HG03095 (cell line): ENCODE results near the gene PRKCA.

ENCODE experiments used
- ATAC-seq: cut with Tn5 transposase; IDR thresholded peaks from one replicate; pipeline ENCODE4 v1.9.1; 2021; ENCODE audit warnings: moderate library complexity; ENCODE audit not compliant: unreplicated experiment

PRKCA gene

DNA sequence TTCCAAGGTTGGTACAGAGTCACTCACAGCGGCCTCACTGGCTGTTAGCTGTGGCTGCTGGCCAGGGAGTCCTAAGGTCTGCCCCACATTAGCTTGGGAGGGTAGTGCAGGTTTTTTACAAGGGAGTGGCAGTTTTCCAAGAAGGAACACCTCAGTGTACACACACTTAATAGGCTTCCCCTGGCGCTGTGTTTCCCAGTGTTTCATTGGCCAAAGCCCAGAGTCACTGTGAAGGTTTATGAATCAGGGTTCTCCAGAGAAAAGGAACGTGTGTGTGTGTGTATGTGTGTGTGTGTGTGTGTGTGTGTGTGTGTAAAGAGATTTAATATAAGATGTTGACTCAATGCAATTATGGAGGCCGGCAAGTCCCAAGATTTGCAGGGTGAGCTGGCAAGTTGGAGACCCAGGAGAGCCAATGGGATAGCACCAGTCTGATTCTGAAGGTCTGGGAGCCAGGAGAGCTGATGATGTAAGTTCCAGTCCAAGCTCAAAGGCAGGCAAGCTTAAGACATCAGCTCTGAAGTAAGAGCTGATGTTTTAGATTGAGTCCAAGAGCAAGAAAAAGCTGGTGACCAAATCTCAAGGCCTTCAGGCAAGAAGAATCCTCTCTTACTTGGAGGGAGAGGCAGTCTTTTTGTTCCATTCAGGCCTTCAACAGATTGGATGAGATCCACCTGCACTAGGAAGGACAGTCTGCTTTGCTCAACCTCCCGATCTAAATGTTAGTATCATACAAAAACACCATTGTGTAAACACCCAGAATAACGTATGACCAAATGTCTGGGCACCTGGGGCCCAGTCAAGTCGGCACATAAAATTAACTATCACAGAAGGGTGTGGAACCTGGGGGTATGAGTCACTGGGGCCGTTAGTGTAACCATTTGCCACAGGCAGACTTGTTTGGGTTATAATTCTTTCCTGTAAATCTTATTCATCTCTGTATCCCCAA lies 206.8 kb downstream of the PRKCA start:
- no peak for ATAC-seq

DNA sequence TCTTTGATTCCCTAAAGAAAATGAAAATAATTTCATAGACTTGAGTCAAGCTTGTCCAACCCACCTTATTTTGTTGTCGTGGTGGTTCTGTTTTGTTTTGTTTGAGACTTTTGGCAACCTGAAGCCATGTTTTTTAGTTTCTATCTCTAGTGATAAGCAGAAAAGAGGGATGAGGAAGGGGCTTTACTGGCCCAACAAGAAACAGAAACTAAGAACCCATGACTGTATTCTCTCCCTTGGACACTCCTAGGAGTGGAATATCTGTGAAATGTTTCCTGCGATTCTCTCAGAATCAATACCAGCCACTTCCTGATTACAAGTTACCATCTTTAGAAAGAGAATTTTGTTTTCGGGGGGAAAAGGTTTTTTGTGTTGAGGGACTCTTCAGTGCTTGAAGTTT lies 207.5 kb downstream of the PRKCA start:
- no peak for ATAC-seq

DNA sequence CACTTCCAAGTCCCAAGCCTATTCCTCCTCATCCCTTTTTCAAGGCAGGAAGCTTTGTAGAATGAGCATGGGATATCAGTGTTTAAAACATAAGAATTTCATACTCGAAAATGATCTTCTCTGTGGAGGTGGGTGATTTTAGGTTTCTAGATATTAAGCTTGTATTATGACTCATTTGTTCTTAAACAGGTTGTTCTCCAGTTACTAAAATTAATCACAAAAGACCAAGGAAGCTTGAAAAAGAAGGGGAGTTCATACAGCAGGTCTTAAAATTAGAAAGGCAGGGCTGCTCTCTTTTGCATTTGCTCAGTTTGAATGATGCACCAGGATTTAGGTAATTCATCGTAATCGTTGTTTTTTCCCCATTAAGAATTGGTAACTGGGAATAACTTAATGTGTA lies 208.7 kb downstream of the PRKCA start:
- ATAC-seq: no peak

DNA sequence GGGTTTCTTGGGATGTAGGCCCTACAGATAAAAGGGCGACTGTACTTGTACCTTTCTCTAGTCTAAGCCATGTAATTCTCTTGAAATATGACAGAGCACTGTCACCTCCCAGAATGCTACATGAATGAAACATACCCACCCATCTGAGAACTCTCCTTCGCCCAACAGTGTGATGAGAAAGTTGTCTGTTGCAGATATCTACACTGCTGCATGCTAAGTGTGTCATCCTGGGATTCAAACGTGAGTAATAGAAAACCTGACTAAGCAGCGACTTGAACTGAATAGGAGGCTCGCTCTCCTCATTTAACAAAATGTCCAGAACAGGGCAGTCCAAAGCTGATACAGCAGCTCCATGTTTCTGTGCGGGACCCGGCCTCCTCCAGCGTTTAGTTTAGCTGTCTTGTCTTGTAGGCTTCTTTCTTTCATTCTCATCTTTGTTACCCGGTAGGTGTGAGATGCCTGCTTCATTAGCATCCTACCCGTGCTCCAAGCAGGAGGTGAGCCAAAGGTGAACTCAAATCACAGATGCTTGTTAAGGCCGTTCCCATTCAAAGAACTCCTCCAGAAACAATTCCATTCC lies 211.9 kb downstream of the PRKCA start:
- ATAC-seq: no peak

DNA sequence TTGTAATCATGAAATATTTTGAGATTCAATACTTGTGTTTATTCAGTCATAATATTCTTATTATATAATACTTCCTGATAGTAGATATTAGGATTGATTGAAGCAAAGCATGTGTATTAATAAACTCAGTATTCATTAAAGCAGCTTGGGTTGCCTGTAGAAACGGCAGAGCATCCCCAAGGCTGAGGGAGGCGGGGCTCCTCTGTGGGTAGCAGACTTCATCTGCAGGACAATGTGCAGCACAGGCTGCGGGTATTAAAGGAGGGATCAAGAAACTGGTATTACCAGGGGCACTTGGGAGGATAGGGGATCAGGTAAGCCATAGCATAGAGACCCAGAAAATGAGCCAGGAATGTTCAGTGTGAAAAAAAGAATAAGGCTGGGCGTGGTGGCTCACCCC lies 213.6 kb downstream of the PRKCA start:
- no peak for ATAC-seq

DNA sequence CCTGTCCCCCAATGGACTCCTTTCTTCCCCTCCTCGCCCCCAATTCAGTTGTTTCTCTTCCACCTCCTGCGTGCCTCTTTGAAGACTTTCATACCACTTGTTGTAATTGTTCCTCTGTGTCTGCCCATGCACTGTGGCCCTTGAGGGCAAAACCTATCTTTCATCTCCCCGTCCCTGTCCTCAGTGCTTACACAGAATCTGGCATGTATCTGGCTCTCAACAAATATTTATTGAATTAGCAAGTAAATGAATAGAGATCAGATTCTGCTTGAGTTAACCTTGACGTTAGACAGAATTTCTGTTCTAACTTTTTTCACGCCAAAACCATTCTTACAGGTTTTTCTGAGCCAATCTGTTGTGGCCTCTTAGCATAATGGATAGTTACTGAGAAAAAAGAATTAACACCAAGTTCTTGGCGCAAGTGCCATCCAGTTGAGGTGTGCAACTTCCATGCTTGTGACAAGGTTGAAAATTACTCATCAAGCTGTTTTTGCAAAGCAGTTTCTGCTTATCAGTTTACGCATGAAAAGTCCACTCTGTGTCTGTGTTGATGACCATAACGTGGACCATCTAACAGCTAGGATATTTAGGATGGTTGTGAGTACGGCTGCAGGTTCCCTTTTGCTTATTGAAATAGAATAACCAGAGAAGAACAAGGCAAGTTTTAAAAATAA lies 215.1 kb downstream of the PRKCA start:
- no peak for ATAC-seq

DNA sequence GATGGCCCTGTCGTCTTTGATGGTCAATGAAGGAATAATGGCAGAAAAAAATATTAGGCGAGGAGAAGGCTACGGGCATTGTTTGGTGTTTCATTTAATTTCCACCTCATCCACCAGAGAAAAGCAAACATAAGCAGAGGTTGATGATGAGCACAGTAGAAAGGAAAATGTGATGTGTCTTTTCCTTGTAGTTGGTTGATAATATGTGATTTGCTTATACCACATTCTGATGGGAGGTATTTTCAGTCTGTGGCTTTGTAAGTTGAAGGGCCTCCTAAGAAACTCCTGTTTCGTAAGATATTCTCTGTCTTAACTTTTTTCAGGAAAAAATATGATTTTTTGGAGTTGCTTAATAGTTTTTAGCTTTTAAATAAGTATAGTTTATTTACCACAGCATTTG lies 215.7 kb downstream of the PRKCA start:
- ATAC-seq: no peak

DNA sequence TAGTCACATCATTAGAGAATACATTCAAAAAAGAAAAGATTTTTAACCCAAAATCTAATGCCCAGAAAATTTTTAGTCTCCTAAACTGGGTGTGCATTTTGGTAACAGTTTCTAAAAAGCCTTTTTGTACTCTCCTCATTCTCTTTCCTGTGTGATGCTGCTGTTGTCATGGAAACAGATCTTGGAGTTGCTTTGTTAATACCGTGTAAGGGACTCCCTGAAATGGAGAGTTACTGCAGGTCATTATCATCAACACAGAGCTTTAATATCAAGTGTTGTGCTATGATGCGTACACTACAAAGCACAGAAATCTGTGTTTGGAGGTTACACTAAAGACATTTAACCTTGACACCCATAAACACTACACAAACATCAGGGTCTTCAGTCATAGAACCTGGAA lies 216.3 kb downstream of the PRKCA start:
- ATAC-seq: no peak

DNA sequence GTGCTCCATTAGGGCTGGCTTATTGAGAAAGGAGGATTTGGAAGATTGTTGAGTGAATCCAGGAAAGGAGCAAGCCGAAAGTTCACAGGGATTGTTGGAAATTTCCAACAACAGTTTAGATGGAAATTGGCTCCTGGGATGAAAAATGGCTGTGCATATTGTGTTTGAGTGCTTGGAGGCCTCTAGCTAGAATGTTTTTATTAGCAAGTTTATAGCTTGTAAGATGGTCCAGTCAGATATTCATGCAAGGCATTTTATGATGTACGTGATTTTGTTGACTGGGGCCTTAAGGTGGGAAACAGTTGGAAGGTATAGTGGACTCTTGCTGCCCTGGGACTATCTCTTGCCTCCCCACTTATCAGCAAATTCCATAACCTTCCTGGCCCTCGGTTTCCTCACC lies 216.7 kb downstream of the PRKCA start:
- no peak for ATAC-seq

DNA sequence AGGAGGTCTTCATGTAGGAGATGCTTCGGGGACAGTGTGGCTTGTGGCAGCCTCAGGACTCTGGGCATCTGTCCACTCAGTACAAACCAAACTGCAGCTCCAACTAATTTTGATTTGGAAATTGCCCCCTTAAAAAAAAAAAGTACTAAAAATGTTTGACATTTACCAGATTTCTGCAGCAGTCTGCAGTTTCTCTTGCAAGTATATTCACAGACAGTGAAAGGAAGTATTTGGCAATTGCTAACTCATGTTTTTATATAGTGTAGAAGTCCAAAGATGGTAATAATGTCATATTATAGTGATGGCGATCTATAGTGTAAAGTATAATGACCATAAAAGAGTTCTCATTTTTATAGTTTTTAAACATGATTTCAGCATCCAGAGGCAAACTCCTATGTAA lies 218.6 kb downstream of the PRKCA start:
- no peak for ATAC-seq

DNA sequence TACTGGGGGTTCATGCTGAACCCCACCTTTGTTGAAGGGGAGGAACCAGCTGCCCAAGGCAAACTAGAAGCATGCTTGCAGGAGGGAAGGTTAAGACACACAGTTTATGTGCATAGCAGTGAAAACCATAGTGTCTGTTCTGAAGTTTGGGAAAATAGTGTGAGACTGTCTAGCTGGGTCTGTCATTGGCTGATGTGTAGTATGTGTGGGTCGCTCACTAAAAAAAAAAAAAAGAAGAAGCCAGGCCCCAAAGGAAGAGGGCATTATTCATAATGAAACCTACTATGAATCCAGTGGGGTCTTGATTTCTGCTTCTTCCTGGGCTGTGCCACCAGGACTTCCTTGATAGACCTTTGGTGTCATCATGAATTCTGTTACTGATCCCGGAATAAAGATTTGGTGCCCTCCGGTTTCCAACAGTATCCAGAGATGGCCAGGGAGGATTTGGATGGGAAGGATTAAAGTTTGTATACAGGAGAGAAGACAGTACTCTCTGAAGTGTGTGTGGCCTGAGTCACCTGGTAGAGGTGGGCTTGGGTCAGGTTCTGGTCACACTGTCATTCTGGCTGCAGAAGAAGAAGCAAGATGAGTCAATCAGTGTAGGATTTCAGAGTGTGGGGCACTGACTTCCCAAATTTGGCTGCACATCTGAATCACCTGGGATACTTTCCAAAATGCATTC lies 220.3 kb downstream of the PRKCA start:
- ATAC-seq: no peak

DNA sequence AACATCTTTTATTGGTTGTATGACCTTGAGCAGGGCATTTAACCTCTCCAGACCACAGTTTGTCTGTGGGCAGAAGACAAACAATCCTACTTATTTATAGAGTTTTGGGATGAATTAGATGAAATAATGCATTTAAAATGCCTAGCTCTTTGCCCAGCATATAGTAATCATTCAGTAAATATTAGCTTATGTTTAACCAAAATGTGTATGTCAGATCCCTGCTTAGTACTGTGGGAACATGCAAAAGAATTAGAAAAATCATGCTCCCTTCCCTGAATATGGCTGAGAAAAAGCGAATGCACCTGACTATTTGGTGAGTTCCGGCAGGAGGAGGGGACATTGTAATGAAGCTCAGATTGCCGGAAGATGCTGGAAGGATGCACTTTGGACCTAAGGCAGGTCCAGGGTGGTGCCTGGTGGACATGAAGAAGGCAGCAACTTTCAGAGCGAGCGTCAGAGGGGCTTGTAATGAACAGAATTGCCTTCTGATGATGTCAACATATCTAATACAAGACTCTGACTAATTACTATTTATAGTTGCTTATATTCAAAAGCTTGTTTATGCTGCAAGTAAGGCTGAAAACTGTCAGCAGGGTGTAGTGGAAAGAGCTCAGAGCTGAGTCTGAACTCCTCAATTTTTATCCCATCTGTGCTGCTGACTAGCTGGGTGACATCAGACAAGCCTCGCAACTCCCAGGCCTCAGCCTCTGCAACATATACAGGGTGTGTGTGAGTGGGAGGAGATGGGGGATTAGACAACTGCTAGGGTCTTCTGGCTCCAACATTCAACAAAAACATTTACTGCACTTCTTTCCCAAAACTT lies 221.2 kb downstream of the PRKCA start:
- no peak for ATAC-seq

DNA sequence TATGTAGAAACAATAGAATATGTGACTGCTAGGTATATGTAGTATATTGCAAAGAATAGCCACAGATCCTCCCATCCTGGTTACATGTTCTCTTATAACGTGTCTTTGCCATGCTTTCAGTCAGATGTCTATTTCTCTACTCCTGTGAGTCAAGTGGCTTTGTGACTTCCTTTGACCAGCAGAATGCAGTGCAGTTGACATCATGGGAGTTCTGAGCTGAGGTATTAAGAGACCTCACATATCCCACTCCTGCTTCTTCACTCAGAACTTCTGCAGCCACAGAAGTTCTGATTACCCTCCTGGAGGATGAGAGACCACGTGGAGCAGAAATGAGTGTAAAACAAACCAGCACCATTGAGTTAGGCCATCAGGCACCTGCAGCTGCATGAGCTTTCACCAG lies 222.5 kb downstream of the PRKCA start:
- no peak for ATAC-seq

DNA sequence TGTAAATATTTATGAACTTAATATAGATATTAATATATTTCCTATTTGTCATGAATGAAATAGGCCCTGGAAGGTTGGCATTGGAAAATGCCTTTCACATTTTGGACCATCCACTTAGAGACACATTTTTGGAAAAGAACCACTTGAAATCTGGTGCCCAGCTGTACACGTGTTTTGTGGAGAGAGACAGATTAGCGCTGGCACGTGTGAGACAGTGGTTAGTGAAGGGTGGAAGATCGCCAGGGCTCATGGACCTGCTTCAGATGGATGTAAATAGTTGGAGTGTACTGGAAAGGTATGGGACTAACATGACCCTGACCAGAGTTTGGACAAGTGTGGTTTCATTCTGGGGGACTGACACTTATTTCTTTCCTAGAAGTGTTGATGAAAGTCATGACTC lies 222.9 kb downstream of the PRKCA start:
- no peak for ATAC-seq

DNA sequence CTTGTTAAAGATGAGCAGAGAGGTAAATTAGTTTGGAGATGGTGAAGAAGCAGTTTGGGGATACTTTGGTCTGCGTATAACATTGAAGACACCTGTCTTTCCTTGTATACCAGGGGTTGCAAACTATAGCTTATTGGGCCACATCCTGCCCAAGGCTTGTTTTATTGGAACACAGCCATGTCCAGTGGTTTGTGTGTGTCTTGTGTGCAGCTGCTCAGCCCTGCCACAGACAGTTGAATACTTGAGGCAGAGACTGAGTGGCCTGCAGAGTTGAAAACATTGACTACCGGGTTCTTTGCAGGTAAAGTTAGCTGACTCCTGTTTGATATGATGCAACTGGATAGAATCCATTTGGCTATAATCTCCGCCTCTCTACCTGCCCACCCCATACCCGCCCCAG lies 224.4 kb downstream of the PRKCA start:
- no peak for ATAC-seq

DNA sequence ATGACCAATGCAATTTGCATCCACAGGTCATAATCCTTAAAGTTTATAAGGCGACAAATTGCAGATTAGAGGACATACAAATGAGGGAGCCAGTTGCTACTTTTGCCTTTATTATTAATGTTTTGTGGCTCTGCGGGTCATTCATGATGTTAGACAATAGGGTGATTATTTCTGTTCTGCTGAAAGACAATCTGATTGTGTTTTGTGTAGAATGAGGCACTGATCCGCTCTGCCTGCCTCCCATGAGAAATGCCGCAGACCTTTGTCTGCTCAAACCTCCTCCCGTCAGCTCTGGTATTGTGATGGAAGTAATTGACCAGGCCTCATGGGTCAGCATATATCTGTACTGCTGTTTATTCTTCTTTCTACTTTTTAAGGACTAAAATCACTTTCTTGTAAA lies 224.9 kb downstream of the PRKCA start:
- no peak for ATAC-seq

DNA sequence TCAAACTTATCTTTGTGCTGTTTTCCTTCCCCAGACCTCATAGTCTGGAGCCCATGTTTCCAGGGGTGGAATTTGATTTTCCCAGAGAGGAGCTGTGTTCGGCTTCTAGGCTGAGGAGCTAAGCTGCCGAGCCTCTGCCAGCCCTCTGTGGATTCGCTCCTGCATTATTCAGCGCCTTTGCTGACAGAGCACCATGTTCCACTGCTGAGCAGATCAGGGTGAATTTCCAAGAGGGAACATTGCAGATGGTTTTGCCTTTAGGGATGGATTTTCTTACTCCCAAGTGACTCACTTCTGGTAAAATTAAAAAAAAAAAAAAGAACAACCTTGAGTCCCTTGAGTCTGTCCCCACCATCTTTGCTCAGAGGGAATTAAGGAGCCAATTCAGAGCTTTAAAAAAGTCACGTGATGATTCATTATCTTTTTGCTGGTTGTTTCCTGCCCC lies 229.5 kb downstream of the PRKCA start:
- ATAC-seq: no peak

DNA sequence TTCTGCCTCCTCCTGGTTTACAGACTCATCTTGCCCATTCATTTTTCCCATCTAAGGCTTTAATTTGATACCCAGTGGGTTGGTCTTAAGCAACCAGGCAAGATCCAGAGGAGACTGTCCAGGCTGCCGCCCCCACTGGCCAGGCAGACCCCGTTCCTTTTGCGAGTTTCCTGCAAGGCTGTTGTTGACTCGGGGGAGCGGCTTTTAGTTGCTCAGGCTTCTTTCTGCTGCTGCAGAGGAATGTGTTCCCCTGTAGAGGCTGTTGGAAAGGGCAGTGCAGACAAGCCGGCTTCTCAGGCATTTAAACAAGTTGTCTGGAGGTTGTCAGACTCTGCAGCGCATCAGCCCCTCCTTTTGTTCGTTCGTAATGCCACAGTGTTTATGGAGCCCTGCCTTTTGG lies 231.2 kb downstream of the PRKCA start:
- ATAC-seq: no peak

DNA sequence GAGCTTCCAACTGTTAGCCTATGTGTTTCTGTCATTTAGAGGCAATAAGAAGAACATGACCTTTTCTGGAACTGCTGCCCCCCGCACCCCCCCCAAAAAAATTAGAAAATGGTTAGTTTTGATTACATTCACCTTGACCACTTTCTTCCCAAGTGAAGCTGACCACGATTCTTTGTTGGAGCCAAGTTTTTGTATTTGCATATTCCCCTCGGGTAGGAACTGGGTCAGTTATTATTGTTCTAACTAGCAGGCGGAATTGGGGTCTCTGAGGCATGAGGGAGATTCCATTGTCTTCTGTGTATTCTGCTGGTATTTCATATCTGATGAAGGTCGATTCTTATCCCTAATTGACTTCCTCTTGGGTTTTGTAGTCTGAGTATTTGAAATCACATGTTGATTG lies 231.6 kb downstream of the PRKCA start:
- ATAC-seq: no peak

DNA sequence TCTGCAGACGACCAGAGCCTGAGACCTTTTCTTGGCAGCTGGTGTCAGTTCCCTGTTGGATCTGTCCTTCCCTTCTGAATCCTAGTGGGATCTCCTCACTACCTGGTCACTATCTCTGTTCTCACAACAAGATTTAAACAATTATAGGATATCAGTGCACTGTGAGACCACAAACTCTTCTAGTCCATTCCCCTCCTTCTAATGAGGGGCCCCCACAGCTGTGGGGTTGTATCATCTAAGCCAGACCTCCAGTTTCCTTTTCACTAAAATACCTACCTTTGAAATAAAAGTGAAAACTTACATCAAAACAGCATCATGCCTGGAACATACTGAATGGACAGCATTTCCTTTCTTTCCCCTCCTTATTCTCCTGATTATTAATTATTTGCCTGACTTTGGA lies 233.2 kb downstream of the PRKCA start:
- no peak for ATAC-seq

DNA sequence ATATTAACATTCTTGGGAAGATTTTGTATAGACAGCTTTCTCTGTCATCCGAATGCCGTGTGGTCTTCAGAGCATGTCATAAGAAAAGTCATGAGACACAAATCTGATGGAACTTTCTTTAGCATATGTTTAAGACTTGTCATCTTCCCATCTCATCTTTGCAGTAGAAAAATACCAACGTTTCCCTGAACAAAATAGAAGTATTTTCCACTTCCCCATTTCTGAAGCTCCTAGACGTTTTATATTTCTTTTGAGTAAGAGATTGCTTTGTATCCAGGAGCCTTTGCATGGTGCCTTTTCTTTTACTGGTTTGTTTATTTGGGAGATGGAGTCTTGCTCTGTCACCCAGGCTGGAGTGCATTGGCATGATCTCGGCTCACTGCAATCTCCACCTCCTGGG lies 235.1 kb downstream of the PRKCA start:
- ATAC-seq: no peak
